Measurements from ENCODE around the gene CHERP.

- TF ChIP-seq BHLHE40 (IDR thresholded peaks at IDR 0.05; ENCODE audit: borderline replicate concordance) (no peak), PKNOX1 (IDR thresholded peaks at IDR 0.05) (no peak), SP1 (IDR thresholded peaks at IDR 0.05) (no peak), FOXK2 (IDR thresholded peaks at IDR 0.05) (no peak), ZNF384 (IDR thresholded peaks at IDR 0.05) (no peak), SUZ12 (IDR thresholded peaks at IDR 0.05) (no peak), FOXM1 (IDR thresholded peaks at IDR 0.05; ENCODE audit: borderline replicate concordance) (no peak), TARDBP (IDR thresholded peaks at IDR 0.05) (no peak), ARNT (IDR thresholded peaks at IDR 0.05) (no peak), FOXA1 (IDR thresholded peaks at IDR 0.05) (no peak), NFRKB (IDR thresholded peaks at IDR 0.05) (no peak)
These were observed 31.7 kb upstream of the CHERP start for GRCh38 chr19:16573925-16574324.
